Bronchial epithelial cell (primary cell): ENCODE data around the gene CLRN3. TPM values are rescaled to one million over a fixed set of nuclear protein-coding genes. Genes with fewer than 3 reads are reported as not detected.

Experiments used
- DNase-seq: peaks from one replicate; pipeline ENCODE4 v3.0.0-alpha.2; 2010; ENCODE audit warnings: low read depth
- FAIRE-seq: peaks from 2 replicates; lab custom pipeline; 2011; peaks lifted over from hg19 to GRCh38; lab: Jason Lieb, UNC
- H3K27me3 ChIP-seq: 2 replicates; pipeline ENCODE4 v1.5.1; 2011; ENCODE audit warnings: low read length; ENCODE audit not compliant: control insufficient read depth, insufficient read depth
- H3K36me3 ChIP-seq: 2 replicates; pipeline ENCODE4 v1.5.1; 2011; ENCODE audit warnings: low read length; ENCODE audit not compliant: control insufficient read depth, insufficient read depth
- H3K4me3 ChIP-seq: 2 replicates; pipeline ENCODE4 v1.5.1; 2011; ENCODE audit warnings: mild to moderate bottlenecking, low read depth, low read length, control low read depth
- total RNA-seq: library from RNA; depleted of rRNA; stranded (reverse); fragments of >200 nt; gene quantifications from 2 replicates; pipeline ENCODE4 v1.2.1, GENCODE V29; 2014
- TF ChIP-seq, protein P1 (sequence below): IDR thresholded peaks from 2 replicates; pipeline ENCODE4 v1.5.1; 2011; ENCODE audit warnings: mild to moderate bottlenecking, moderate library complexity, low read length, control low read depth, inconsistent platforms; ENCODE audit not compliant: insufficient read depth, severe bottlenecking

Gene CLRN3
- total RNA-seq, 1 donor from 2014 or later = not detected

GRCh38 chr10:127890216-127890615, 2.5 kb downstream of the CLRN3 start:
- FAIRE-seq (no peak), DNase-seq (no peak)
- Histone ChIP-seq H3K4me3 (no peak overlapping the region), H3K36me3 (no peaks in the 10 kb centered on the region), H3K27me3 (no peaks in the 10 kb centered on the region)
- TF ChIP-seq, protein P1, sequence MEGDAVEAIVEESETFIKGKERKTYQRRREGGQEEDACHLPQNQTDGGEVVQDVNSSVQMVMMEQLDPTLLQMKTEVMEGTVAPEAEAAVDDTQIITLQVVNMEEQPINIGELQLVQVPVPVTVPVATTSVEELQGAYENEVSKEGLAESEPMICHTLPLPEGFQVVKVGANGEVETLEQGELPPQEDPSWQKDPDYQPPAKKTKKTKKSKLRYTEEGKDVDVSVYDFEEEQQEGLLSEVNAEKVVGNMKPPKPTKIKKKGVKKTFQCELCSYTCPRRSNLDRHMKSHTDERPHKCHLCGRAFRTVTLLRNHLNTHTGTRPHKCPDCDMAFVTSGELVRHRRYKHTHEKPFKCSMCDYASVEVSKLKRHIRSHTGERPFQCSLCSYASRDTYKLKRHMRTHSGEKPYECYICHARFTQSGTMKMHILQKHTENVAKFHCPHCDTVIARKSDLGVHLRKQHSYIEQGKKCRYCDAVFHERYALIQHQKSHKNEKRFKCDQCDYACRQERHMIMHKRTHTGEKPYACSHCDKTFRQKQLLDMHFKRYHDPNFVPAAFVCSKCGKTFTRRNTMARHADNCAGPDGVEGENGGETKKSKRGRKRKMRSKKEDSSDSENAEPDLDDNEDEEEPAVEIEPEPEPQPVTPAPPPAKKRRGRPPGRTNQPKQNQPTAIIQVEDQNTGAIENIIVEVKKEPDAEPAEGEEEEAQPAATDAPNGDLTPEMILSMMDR = no peak

- peak; percentile 68 for DNase-seq
These were observed 3.0 kb downstream of the CLRN3 start for GRCh38 chr10:127889605-127890195.

GRCh38 chr10:127888521-127889312, 4.0 kb downstream of the CLRN3 start:
- FAIRE-seq (peak; percentile 40), DNase-seq (no peak)
- no peaks in the 10 kb centered on the region for H3K36me3 ChIP-seq
- no peaks in the 10 kb centered on the region for H3K27me3 ChIP-seq
- TF ChIP-seq, protein P1 = no peak
- no peak overlapping the region for H3K4me3 ChIP-seq

More at GRCh38 chr10:127889605-127890195, 3.0 kb downstream of the CLRN3 start:
- H3K27me3 ChIP-seq = no peaks in the 10 kb centered on the region
- TF ChIP-seq, protein P1 = no peak
- no peaks in the 10 kb centered on the region for H3K36me3 ChIP-seq
- no peak overlapping the region for H3K4me3 ChIP-seq
- peak; percentile 83 for FAIRE-seq

GRCh38 chr10:127887541-127888415, 5.0 kb downstream of the CLRN3 start:
- no peaks in the 10 kb centered on the region for H3K36me3 ChIP-seq
- no peaks in the 10 kb centered on the region for H3K27me3 ChIP-seq
- H3K4me3 ChIP-seq = no peak overlapping the region
- TF ChIP-seq, protein P1 = no peak
- FAIRE-seq (no peak), DNase-seq (no peak)

GRCh38 chr10:127886371-127887051, 6.2 kb downstream of the CLRN3 start:
- Histone ChIP-seq H3K36me3 (no peaks in the 10 kb centered on the region), H3K4me3 (no peak overlapping the region), H3K27me3 (no peaks in the 10 kb centered on the region)
- TF ChIP-seq, protein P1 = no peak
- FAIRE-seq (no peak), DNase-seq (no peak)
